Adrenal gland (tissue), 5 donors: ENCODE measurements around the gene GPC6.

Source experiments
- CTCF ChIP-seq, 6 experiments: fragments of 450-650 bp in 4 of 6; fragments of 200-600 bp in 2 of 6; sonication (generic) in 1 of 6; IDR thresholded peaks; 1 replicate in 5 of 6; 2 replicates in 1 of 6; pipeline versions ENCODE4 v1.5.1 to v1.8.0; 2016 to 2021; ENCODE audit warnings: antibody characterized with exemption in 6 of 6, mild to moderate bottlenecking in 2 of 6, moderate library complexity in 1 of 6
- POLR2A ChIP-seq, 2 donors: fragments of 450-650 bp; IDR thresholded peaks; one replicate each; pipeline ENCODE4 v1.6.1; 2017; ENCODE audit warnings: antibody characterized with exemption in 2 of 2, mild to moderate bottlenecking in 2 of 2, moderate library complexity in 1 of 2
- donor health status: DM: no; HTN: no; CAD: no.

GRCh38 chr13:93745884-93746283 lies 519.3 kb downstream of the GPC6 start:
- no peak for TF ChIP-seq POLR2A (IDR thresholded peaks at IDR 0.05)
- TF ChIP-seq CTCF (IDR thresholded peaks at IDR 0.05), result no peak
